Measurements from ENCODE around the gene MSH3. TPM values are rescaled to one million over a fixed set of nuclear protein-coding genes. Genes with fewer than 3 reads are reported as not detected.

Gene MSH3
- polyA plus RNA-seq, 2 of the 4 experiments (the other 2 are of a cell fraction): 9.3 to 13.1 TPM

DNA sequence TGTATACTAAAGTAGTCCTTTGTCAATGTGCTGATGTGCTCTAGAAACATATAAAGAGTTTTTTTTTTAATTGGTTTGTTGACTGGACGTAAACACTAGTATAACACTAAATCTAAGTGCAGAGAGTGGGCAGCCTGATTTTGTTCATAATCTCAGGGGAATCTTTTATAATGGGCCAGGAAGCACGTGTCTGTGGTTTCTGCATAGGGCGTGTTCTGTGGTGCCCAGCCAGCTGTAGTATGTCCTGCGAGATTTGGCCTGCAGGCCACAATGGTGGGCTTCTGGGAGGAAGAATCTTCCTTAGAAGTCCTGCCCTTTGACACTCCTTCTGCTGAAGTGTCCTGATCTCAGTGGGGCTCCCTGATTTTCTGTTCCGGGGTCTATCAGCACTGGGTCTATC, 49.3 kb downstream of the MSH3 start:
- 90% methylated on average over 5 of the region's 5 CpGs for WGBS (ENCODE audit: missing lambda C conversion rate)
- POLR2A ChIA-PET: no interaction called here
- no peak overlapping the region for H3K4me2 ChIP-seq
- no peak overlapping the region for H3K27ac ChIP-seq
- TF ChIP-seq ESRRA (IDR thresholded peaks at IDR 0.05; ENCODE audit: borderline replicate concordance, low read length) (no peak), CHD4 (IDR thresholded peaks at IDR 0.05; ENCODE audit: borderline replicate concordance) (no peak), FOSL2 (IDR thresholded peaks at IDR 0.05) (no peak), FOSL2 (CRISPR knock-in tag; IDR thresholded peaks at IDR 0.05) (no peak), PBX3 (IDR thresholded peaks at IDR 0.05) (no peak), PHF8 (IDR thresholded peaks at IDR 0.05; ENCODE audit: borderline replicate concordance, low read depth) (no peak), CBX2 (IDR thresholded peaks at IDR 0.05; ENCODE audit: borderline replicate concordance, low read depth) (no peak), KDM5A (IDR thresholded peaks at IDR 0.05) (no peak), NR3C1 (IDR thresholded peaks at IDR 0.05) (no peak), MAFK (IDR thresholded peaks at IDR 0.05; ENCODE audit: partially characterized antibody) (no peak), KDM1A (IDR thresholded peaks at IDR 0.05; ENCODE audit: low read depth) (no peak), ZSCAN20 (CRISPR knock-in tag; IDR thresholded peaks at IDR 0.05) (no peak), FOSB (CRISPR knock-in tag; IDR thresholded peaks at IDR 0.05) (no peak), EHMT2 (IDR thresholded peaks at IDR 0.05; ENCODE audit: low read depth) (no peak), GATA3 (IDR thresholded peaks at IDR 0.05; ENCODE audit: borderline replicate concordance) (no peak), CHD2 (IDR thresholded peaks at IDR 0.05; ENCODE audit: low read length, partially characterized antibody) (no peak), BHLHE40 (IDR thresholded peaks at IDR 0.05; ENCODE audit: low read depth, low read length) (no peak)
- TF ChIP-seq, protein P1, sequence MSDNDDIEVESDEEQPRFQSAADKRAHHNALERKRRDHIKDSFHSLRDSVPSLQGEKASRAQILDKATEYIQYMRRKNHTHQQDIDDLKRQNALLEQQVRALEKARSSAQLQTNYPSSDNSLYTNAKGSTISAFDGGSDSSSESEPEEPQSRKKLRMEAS (IDR thresholded peaks at IDR 0.05): no peak
- TF ChIP-seq, protein P2, sequence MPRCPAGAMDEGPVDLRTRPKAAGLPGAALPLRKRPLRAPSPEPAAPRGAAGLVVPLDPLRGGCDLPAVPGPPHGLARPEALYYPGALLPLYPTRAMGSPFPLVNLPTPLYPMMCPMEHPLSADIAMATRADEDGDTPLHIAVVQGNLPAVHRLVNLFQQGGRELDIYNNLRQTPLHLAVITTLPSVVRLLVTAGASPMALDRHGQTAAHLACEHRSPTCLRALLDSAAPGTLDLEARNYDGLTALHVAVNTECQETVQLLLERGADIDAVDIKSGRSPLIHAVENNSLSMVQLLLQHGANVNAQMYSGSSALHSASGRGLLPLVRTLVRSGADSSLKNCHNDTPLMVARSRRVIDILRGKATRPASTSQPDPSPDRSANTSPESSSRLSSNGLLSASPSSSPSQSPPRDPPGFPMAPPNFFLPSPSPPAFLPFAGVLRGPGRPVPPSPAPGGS (IDR thresholded peaks at IDR 0.05): no peak
- TF ChIP-seq, protein P3, sequence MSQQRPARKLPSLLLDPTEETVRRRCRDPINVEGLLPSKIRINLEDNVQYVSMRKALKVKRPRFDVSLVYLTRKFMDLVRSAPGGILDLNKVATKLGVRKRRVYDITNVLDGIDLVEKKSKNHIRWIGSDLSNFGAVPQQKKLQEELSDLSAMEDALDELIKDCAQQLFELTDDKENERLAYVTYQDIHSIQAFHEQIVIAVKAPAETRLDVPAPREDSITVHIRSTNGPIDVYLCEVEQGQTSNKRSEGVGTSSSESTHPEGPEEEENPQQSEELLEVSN (IDR thresholded peaks at IDR 0.05; ENCODE audit: borderline replicate concordance, low read depth): no peak
- H3K4me3 ChIP-seq: no peak overlapping the region
- CTCF ChIA-PET: no interaction called here
- no peak for DNase-seq (ENCODE audit: low read depth in 1 of 2, low spot score in 1 of 2)
- ATAC-seq: no peak
- H3K9me3 ChIP-seq: no peaks in the 10 kb centered on the region
- no peaks in the 10 kb centered on the region for H3K4me1 ChIP-seq
- no peak for FAIRE-seq

DNA sequence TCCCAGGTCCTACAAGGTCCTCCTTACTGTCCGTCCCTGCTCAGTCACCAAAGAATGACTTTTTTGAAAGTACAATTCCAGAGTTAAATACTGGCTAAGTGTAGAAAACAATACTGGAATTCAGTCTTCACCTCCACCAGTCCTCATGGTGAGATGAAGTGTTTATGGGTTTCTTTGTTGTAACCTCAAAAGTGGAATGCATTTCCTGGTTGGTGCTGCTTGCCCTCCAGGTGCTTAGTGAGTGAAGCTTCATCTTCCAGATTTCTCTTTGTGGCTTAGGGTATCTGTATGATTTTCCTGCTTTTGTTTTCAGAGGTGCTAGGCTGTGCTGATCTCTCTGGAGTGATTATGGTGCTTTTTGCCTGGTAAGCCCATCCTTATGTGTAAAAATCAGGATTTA, 49.8 kb downstream of the MSH3 start:
- 82% methylated on average over 1 of the region's 1 CpG for WGBS (ENCODE audit: missing lambda C conversion rate)
- no peak overlapping the region for H3K27ac ChIP-seq
- ChIA-PET CTCF (no interaction called here), POLR2A (no interaction called here)
- H3K4me3 ChIP-seq: no peak overlapping the region
- H3K9me3 ChIP-seq: no peaks in the 10 kb centered on the region
- ATAC-seq: no peak
- DNase-seq (ENCODE audit: low read depth in 1 of 2, low spot score in 1 of 2): no peak
- TF ChIP-seq GATA3 (IDR thresholded peaks at IDR 0.05; ENCODE audit: borderline replicate concordance): no peak
- TF ChIP-seq KDM1A (IDR thresholded peaks at IDR 0.05; ENCODE audit: low read depth): no peak
- TF ChIP-seq FOSL2 (IDR thresholded peaks at IDR 0.05): no peak
- no peak for TF ChIP-seq FOSL2 (CRISPR knock-in tag; IDR thresholded peaks at IDR 0.05)
- TF ChIP-seq ATOH8 (CRISPR knock-in tag; IDR thresholded peaks at IDR 0.05; ENCODE audit: low read depth): no peak
- TF ChIP-seq HEYL (CRISPR knock-in tag; IDR thresholded peaks at IDR 0.05): no peak
- no peak for TF ChIP-seq PHF8 (IDR thresholded peaks at IDR 0.05; ENCODE audit: borderline replicate concordance, low read depth)
- no peaks in the 10 kb centered on the region for H3K4me1 ChIP-seq
- no peak for FAIRE-seq
- no peak overlapping the region for H3K4me2 ChIP-seq
